GM18873 (cell line): Measurements from ENCODE around the gene IER5L.

ENCODE experiments used
- ATAC-seq: cut with Tn5 transposase; IDR thresholded peaks from one replicate; pipeline ENCODE4 v1.9.1; 2021; ENCODE audit warnings: mild to moderate bottlenecking, moderate library complexity, moderate number of reproducible peaks; ENCODE audit not compliant: unreplicated experiment, low FRiP score

IER5L gene

GRCh38 chr9:129182625-129183494 is 4.8 kb upstream of the IER5L start:
- ATAC-seq: no peak

- ATAC-seq: no peak
Measured at GRCh38 chr9:129182122-129182521, 4.1 kb upstream of the IER5L start.

GRCh38 chr9:129181246-129181645 is 3.2 kb upstream of the IER5L start:
- no peak for ATAC-seq

GRCh38 chr9:129178568-129179382 is 714 bp upstream of the IER5L start:
- no peak for ATAC-seq

DNA sequence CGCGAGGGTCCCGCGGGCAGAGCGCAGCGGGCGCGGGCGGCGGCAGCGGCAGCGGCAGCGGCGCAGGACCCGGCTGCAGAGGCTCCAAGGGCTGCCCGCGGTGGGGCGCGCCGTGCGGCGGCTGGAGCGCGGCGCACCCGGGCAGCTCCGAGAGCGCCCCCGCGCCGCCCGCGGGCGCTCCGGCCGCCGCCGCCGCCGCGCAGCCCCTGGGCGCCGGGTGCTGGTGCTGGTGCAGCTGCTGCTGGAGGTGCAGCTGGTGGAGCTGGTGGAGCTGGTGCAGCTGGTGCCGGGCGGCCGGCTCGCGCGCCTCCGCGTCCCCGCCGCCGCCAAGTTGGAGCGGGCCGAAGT is 644 bp downstream of the IER5L start:
- peak; percentile 13 for ATAC-seq

DNA sequence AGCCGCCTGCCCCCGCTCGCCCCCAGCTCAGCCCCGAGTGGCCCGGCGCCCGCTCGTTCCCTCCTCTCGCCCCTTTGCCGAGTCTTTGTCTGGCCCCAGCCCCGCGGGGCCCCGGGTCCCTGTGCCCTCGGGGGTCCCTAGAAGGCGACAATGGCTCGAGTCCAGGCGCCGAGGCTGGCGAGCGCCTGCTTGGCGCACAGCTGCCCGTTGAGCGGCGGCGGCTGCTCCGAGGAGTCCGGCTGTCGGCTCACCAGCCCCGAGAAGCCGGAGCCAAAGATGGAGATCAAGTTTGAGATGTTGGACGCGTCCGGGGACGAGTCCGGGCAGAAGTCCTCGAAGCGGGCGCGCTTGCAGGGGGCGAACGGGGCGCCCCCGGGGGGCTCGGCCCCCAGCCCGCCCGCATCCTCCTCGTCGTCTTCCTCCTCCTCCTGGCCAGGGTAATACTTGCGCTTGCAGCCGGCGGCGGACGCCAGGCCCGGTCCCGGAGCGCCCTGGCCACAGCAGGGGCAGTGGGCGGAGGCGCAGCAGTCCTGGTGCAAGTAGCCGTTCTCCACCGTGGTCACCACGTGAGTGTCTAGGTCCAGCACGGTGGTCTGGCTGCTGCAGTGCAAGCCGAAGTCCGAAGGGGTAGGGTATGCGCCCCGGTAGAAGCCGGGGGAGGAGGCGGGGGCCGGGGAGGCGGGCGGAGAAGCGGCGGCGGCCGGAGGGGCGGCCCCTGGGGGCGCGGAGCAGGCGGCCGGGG is 1.2 kb downstream of the IER5L start:
- ATAC-seq: no peak

- ATAC-seq: no peak
Measured at GRCh38 chr9:129175825-129176633, 2.0 kb downstream of the IER5L start.

DNA sequence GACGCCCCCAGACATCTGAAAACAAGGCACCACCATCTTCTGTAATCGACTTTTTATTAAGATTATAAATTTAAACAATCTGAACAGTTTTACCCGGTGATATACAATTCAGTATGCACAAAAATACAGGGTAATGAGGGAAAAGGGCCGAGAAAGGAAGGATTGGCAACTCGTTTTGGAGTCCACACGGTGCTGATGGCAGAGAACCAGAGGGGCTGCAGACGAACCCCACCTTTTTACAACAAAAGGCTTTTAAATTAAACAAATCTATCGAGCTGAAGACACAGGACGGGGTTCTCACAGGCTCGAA is 2.6 kb downstream of the IER5L start:
- no peak for ATAC-seq

GRCh38 chr9:129174724-129175514 is 3.1 kb downstream of the IER5L start:
- no peak for ATAC-seq

- no peak for ATAC-seq
Measured at GRCh38 chr9:129174102-129174723, 3.8 kb downstream of the IER5L start.

DNA sequence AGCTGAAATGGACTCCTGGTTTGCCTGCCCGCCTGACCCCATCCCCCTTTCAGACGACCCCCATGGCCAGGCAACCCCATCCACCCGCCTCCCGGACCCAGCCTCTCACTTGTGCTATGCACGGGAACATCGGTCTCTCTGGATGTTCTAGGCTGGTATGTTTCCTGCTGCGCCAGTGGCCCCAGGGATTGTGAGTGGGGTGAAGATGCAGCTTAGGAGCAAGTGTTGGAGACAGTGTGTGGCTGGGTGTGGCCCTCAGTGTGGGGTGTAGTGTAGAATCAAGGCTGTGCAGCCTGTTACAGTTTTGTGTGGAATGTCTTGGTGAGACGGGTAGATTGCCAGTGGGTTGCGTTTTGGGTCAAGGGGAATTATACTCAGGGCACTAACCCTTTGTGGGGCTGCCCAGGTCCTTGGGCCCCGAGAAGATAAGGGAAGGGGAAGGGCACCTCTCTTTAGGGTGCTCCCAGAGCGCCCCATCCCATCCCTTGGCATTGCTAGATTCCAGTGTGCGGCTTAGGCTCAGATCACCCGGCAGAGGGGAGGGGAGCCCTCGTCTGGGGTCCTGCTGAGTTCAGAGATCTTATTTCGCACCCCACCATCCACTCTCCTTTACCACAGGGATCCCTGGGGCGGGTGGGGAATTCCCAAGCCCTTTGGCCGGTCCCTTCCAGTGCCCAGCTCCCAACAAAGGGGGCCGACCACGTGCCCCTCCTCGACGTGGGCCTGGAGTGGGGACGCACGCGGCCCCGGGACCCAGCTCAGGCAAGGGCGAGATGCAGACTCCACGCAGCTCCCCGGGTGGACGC is 4.6 kb downstream of the IER5L start:
- ATAC-seq: no peak

DNA sequence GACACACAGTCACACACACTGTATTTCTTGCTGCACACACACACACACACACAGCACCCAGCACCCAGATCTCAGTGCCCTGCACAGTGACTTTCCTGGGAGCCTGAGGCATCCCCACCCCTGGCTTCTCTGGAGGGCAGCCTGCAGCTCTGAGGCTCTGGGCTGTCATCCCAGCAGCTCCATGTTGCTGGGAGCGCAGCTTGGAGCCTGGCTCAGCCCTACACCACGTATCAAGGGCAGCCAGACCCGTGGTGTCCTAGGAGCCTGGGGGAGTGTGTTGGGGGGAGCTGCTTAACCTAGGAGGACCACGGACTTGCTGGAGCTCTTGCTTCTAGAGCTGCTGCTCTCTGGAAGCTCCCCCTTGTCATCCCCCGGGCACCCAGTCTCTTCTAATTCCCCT is 5.2 kb downstream of the IER5L start:
- ATAC-seq: no peak

DNA sequence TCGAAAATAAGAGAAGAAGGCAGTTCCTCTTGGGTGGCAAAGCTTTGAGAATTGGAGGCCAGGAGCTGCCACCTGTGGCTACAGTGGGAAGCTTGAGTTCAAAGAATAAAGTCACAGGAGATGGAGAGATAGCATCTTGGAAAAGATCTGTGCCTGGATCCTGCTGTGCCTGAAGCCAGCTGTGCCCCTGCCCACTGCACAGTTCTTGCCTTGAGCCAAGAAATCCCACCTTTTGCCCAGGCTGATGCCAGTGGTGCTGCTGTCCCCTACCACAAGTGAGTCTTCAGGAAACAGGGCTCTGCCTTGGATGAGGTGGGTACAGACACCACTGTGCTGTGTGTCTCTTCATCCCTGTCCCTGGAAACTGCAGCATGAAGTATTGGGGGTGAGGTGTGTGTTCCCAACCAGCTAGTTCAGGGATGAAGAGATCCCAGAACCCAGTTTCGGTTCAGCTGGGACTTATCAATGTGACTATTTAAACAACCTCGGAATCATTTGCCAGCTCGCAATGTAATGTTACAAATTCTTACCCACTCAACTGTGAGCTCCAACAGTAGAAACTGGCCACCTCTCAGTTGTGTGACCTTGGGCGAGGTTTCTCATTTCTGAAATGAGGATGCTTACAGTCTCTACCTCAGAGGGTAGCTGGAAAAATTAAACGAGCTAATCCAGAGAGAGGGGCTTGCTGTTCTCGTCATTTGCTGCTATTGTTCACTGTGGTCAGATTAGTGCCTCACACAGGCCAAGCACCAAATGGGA is 5.9 kb downstream of the IER5L start:
- ATAC-seq: no peak

DNA sequence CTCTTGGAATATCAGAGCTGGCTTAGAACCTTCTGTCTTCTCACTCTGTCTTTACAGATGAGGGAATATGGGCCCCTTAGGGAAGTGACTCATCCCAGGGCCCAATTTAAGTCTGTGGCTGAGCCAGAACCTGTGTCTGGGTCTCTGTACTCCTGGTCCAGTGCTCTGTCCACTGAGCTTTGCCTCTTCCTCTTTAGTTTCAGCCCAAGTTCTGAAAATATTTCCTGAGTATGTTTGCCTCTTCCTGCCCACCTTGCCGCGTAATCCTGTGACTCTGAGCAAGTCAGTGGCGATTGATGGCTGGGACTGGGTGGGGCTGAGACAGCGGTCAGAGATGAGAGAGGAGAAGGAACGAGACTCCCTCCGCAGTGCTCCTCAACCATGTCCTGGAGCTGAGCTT is 7.8 kb downstream of the IER5L start:
- no peak for ATAC-seq

GRCh38 chr9:129166623-129167557 is 11.2 kb downstream of the IER5L start:
- ATAC-seq: no peak

DNA sequence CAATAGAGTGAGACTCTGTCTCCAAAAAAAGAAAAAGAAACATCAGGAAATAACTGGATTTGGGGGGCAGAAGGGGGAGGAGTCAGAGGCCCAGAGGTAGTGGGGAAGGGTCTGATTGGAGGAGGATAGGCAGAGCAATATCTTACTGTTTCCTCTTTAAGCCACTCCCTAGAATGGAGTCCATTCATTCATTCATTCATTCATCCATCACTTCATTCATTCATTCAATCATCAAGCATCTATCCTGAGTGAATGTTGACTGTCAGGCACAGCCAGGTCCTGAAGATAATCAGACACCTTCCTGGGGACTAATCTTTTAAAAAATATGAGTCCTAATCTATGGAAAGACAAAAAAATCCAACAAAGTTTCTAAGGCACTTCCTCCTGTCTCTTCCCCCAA is 12.9 kb downstream of the IER5L start:
- no peak for ATAC-seq
